Measurements from ENCODE around the gene ARHGEF19. TPM values are rescaled to one million over a fixed set of nuclear protein-coding genes. Genes with fewer than 3 reads are reported as not detected.

Gene ARHGEF19
- total RNA-seq, 1 experiment from 2014 or later, result 21.1 TPM

DNA sequence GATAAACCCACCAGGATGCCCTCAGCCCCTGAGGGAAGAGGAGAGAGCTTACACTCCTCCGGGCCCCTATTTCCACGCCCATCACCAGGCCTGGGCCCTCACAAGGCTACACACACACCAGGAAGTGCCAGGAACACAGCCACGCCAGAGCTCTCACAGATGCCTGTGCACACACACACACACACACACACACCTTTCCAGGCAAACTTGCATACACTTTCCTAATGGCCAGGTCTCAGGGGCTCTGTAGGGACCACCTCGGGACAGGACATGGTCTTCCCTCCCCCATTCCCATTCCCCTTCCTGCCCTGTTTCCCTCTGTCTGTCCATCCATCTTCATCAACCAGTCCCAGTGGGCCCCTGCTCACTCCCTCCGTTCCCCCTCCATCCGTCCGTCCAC is 46.9 kb downstream of the ARHGEF19 start:
- Histone ChIP-seq H2BK12ac (ENCODE audit: insufficient read length, low read depth, low read length) (no peak overlapping the region), H3K79me1 (ENCODE audit: insufficient read depth, low read depth, low read length, poor library complexity, severe bottlenecking) (no peaks in the 10 kb centered on the region), H3K4me2 (ENCODE audit: insufficient read depth, insufficient read length, low read length) (no peak overlapping the region), H2BK120ac (ENCODE audit: low read depth, low read length, poor library complexity, severe bottlenecking) (no peak overlapping the region), H4K91ac (ENCODE audit: insufficient read length, low read depth, low read length) (no peak overlapping the region), H3K27ac (ENCODE audit: insufficient read length, low read depth, low read length) (no peak overlapping the region), H3K4me1 (ENCODE audit: insufficient read depth, low read length) (peaks cover 11% of the 10 kb centered on the region), H4K20me1 (ENCODE audit: control insufficient read depth, insufficient read depth, insufficient read length) (no peaks in the 10 kb centered on the region), H3K9ac (ENCODE audit: extremely low read depth, insufficient read length, low read length) (no peak overlapping the region), H3K27me3 (ENCODE audit: insufficient read depth, low read length) (no peaks in the 10 kb centered on the region; the same call in 1 of the 2 replicates), H3K9me3 (ENCODE audit: control insufficient read depth, low read depth, low read length) (no peaks in the 10 kb centered on the region), H4K8ac (replicated peaks; ENCODE audit: insufficient read length, low read depth, low read length) (no peak overlapping the region), H3K79me2 (ENCODE audit: insufficient read depth, low read length) (no peaks in the 10 kb centered on the region), H2BK20ac (ENCODE audit: low read depth, low read length, poor library complexity, severe bottlenecking) (no peak overlapping the region), H3K14ac (ENCODE audit: insufficient read depth, low read length) (no peak overlapping the region), H3K56ac (ENCODE audit: insufficient read length, low read depth, low read length) (no peak overlapping the region), H2AK5ac (ENCODE audit: insufficient read length, low read length) (no peak overlapping the region), H3K4ac (ENCODE audit: low read depth, low read length) (no peak overlapping the region), H2BK5ac (ENCODE audit: insufficient read length, low read length) (no peak overlapping the region), H3T11ph (ENCODE audit: low read length) (no peak overlapping the region), H2BK15ac (ENCODE audit: low read depth, low read length) (no peak overlapping the region), H2AFZ (ENCODE audit: low read length) (no peak overlapping the region), H3K18ac (ENCODE audit: insufficient read length, low read depth, low read length) (no peak overlapping the region), H3K23ac (ENCODE audit: insufficient read length, low read depth, low read length) (no peak overlapping the region), H3K23me2 (ENCODE audit: insufficient read length, low read depth, low read length, poor library complexity, severe bottlenecking) (no peaks in the 10 kb centered on the region), H4K5ac (ENCODE audit: insufficient read length, low read depth, low read length) (no peak overlapping the region)
- H3K4me1 Mint-ChIP-seq, result peaks cover 47 to 57% of the 10 kb centered on the region in 2 experiments
- DNase-seq, result no peak
- peak overlapping the region in 1 of 3 experiments; percentile 11; a peak in 2 of 7 replicates for H3K27ac Mint-ChIP-seq
- TF ChIP-seq, protein P1, sequence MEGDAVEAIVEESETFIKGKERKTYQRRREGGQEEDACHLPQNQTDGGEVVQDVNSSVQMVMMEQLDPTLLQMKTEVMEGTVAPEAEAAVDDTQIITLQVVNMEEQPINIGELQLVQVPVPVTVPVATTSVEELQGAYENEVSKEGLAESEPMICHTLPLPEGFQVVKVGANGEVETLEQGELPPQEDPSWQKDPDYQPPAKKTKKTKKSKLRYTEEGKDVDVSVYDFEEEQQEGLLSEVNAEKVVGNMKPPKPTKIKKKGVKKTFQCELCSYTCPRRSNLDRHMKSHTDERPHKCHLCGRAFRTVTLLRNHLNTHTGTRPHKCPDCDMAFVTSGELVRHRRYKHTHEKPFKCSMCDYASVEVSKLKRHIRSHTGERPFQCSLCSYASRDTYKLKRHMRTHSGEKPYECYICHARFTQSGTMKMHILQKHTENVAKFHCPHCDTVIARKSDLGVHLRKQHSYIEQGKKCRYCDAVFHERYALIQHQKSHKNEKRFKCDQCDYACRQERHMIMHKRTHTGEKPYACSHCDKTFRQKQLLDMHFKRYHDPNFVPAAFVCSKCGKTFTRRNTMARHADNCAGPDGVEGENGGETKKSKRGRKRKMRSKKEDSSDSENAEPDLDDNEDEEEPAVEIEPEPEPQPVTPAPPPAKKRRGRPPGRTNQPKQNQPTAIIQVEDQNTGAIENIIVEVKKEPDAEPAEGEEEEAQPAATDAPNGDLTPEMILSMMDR (conservative IDR thresholded peaks at IDR 0.05), result no peak
- whole genome bisulfite sequencing (ENCODE audit: extremely low coverage, insufficient read length, low lambda C conversion rate), result no CpG with 5 or more reads among the region's 7 CpGs
- peaks cover 10% of the 10 kb centered on the region for H3K27me3 Mint-ChIP-seq (ENCODE audit: low read depth)
- no peaks in the 10 kb centered on the region for H3K9me3 Mint-ChIP-seq
- H3K36me3 Mint-ChIP-seq (ENCODE audit: insufficient read depth in 1 of 3, low read depth in 3 of 3), result no peaks in the 10 kb centered on the region
- H3K4me3 Mint-ChIP-seq, result peak overlapping the region; percentile 33 to 34; a peak in 2 of 5 replicates
